Stimulated activated CD8-positive, alpha-beta memory T cell treated with anti-CD3 and anti-CD28 coated beads, Interleukin-7, amount 100 ng/mL, for 4 hours (primary cell): Measurements from ENCODE around the gene ENTPD5.
"Not testable (repeated sequence)": the region's sequence is repeated elsewhere in the genome, so short reads cannot be mapped to it uniquely, and the experiment has no call there.

Experiments
- DNase-seq, 2 donors: peaks; one replicate each; pipeline ENCODE4 v3.0.0-alpha.2; 2020; ENCODE audit warnings: low read depth in 2 of 2

The ENTPD5 gene

GRCh38 chr14:74005664-74006063, 13.4 kb downstream of the ENTPD5 start:
- DNase-seq = not testable (repeated sequence)

DNA sequence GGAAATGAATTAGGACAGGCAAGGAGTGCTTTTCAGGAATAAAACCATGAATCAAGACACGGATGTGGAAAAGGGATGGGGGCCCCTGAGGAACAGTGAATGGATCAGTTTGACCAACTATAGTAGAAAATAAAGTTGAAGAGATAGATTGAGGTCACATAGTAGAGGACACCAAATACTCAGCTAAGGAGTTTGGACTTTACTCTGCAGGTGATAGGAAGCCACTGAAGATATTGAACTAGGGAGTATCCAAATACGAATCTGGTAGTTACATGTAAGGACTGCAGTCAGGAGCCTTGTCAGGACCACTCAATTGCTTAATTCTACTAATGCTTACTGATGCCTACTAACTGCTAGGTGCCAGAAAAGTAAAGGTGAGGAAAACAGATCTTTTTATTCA, 20.4 kb downstream of the ENTPD5 start:
- DNase-seq = no peak

DNA sequence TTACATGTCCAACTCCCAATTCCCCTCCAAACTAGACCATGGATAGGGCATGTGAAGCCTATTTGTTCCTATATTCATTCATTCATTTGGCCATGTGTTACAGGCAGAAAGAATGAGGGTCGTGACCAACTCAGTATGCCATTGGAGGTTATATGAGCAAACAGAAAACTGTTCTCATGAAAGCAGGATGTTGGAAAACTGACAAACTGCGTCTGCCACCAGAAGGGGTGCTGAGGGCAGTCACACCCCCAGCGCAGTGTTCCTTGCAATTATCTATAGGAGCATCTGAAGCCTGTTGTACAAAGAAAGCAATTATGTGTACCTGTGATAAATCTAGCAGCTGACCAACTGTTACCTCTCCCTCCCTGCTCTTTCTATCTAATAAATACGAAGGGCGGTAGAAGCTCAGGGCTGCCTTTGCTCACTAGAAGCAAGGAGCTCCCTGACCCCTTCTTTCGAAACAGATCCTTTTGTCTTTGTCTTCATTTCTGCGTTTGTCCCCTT, 21.1 kb downstream of the ENTPD5 start:
- DNase-seq = no peak

DNA sequence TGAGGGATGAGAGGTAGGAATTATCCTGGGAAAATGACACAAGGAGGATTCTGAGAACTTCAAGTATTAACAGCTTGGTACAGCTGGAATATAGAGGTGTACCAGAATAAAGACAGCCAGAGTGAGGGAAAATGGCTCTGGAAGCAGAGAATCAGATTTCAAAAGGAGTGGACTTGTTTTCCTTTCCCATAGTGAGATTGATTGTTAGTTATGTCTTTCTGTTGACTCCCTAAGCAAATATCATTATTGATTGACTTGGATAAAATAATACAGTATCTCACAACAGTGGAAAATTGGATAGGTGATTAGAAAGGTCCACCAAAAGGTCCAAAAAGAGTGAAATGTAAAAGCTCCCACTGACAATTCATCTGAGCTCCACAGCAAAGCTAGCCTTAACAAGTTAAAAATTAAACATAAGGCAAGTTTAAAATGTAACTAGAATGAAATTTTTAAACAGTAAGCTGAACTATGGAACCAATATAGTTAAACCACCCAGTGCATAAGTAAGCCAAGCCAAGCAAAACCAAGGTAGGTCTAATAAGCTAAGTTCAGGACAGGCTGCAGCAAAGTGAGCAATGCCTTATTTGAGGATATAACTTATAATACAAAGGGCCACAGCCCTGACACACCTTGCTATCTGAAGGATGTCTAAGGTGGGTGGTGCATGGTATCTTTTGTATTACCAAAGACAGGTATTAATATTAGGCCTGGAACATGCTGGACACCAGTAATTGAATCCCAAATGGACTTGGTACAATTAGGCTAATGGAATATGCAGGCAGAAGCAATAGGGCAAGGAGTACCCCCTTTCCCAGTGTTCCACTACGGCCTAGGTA, 21.8 kb downstream of the ENTPD5 start:
- DNase-seq = no peak

GRCh38 chr14:73996731-73997107, 22.4 kb downstream of the ENTPD5 start:
- no peak for DNase-seq

DNA sequence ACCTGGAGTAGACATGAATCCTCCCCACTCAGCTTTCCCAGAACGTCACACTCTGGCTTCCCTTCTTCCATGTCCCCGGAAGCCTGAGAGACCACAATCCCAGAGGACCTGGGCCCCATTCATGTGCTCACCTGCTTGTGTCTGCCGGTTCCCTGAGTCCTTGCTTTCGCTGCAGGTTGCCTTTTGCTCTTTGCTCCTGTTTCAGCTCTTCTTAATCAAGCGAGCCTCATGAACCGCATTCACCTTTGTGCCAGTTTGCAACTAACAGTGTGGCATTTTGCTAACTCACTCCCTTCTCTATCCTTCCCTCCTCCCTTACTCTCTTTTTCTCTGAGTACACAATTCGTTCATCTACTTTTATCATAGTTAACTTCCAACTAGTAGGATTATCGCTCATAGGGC, 23.1 kb downstream of the ENTPD5 start:
- DNase-seq = no peak

DNA sequence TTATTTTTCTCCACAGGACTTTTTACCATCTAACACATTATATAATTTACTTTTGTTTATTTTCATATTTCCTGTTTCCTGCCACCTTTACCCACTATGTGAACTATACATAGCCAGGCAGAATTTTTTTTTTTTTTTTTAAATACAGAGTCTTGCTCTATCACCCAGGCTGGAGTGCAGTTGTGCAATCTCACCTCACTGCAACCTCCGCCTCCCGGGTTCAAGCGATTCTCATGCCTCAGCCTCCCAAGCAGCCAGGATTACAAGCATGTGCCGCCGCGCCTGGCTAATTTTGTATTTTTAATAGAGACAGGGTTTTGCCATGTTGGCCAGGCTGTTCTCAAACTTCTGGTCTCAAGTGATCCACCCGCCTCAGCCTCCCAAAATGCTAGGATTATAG, 24.2 kb downstream of the ENTPD5 start:
- DNase-seq = not testable (repeated sequence)

DNA sequence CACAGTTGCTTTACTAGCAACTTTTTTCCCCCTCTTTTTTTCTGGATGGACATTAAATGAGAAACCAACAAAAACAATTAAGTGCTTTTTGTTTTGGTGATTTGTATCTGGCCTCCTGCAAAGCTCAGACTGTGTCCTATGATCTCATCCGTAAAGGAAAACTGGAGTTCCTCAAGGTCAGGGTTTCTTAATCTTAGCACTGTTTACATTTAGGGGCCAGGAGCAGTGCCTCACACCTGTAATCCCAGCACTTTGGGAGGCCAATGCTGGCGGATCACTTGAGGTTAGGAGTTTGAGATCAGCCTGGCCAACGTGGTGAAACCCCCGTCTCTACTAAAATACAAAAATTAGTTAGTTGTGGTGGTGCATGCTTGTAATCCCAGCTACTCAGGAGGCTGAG, 28.0 kb downstream of the ENTPD5 start:
- DNase-seq = no peak

- DNase-seq = not testable (repeated sequence)
Observed at GRCh38 chr14:73988656-73989055, 30.4 kb downstream of the ENTPD5 start.

DNA sequence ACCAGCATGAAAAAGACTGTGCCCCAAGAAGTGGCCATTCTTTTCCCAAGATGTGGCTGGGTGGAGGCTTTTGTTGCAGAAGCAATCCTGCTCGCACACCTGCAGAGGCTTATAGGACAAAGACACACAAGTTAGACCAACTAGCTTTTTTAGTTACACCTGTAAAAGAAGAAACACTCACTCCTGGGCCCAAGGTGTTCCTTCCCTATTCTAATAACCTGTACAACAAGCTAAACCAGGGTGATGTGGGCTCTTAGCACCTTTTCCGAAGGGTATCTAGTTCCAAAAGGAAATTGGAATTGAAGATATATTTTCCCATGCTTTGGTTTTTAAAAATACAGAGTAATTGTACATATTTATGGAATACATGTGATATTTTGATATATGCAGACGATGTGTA, 31.0 kb downstream of the ENTPD5 start:
- no peak for DNase-seq

DNA sequence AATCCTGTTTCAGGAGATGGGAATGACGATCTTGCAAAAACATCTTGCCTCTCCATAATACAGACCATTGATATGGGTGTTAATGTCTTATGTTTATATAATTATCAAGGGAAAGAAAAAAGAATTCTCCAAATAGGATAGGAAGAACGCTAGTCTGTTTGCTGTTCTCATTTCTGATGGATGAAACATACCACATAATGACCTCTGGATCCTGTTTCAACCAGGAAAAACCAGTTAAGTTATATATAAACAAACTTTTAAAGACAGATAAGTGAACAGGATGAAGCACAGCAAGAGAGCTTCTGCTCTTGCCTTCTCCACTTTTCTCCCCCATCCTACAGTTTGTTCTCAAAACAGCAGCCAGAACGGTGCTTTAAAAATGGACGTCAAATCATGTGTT, 41.2 kb downstream of the ENTPD5 start:
- no peak for DNase-seq

DNA sequence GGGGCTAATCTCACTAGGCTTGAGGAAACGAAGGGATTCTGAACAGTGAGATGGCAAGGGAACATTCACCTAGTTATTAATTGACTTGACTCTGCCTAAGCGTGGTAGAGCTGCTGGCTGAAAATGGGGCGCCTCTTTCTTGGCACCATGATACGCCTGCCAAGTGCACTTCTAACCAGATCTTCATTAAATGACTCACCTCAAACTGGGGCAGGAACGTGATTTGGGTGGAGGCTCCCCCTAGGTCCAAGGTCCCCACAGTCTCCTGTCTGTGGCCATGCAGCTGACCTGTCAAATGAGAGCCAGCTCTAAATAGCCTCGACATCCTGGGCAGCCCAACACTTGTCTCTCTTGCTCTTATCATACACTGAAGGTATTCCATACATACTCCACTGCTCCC, 43.0 kb downstream of the ENTPD5 start:
- no peak for DNase-seq

DNA sequence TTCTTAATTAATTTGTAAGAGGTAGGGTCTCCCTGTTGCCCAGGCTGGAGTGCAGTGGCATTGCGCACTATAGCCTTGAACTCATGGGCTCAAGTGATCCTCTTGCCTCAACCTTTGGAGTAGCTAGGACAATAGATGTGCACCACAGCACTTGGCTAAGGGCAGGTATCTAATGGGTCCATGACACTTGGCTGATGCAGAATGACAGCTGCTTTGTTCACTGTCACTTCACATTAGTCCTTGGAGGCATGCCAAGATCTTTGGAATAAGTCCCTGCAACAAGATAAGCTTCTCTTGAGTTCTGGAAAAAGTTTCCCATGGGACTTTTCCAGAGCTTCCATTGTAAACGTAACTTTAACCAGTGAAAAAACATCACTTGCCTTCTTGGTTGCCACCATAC, 45.6 kb downstream of the ENTPD5 start:
- no peak for DNase-seq

DNA sequence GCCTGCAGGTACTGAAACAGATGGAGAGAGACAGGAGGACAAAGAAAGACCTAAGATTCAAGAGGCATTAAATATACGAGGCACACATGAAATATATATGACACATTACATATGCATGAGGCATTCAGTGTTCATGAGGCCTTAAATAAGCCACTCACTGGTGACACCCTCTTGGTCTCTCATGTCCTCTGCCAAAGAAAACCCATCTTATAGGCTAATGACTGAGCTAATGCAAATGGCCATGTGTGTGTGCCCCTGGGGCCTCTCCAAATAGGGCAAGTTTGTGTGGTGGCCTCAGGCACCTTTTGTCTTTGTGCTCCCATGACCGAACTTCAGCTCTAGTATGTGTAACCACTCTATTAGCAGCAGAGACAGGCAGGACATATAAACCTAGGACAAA, 50.2 kb downstream of the ENTPD5 start:
- DNase-seq = no peak

GRCh38 chr14:73965216-73965615, 53.9 kb downstream of the ENTPD5 start:
- DNase-seq = no peak

DNA sequence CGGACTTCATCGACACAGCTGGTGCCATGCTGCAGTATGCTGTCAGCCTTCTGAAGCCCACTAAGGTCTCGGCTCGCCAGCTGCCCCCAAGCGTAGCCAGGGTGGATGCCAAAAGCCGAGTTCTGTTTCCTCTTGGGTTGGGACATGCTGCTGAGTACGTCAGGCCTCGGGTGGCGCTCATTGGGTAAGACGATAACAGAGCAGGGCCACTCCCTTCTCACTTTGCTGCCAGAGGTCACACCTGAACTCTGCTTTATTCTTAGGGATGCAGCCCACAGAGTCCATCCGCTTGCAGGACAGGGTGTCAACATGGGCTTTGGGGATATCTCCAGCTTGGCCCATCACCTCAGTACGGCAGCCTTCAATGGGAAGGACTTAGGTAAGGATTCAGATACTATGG, 57.9 kb downstream of the ENTPD5 start:
- no peak for DNase-seq

DNA sequence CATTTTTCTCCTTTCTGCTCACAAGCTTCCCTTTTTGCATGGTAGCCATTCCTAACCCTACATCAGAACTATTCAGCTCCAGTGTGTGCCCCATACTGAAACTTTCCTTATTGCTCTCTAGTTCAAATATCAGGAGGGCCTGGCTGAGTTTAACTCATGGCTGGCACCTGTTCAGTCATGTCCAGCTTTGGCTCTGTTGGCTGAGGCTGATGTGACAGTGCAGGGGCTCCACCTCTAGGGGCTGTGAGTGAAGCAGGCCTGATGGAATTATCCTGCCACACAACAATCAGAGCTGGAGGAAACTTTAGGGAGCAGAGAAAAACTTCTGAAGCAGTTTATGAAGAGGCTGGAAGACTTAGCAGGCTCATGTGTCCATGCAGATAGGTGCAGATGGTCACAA, 60.5 kb downstream of the ENTPD5 start:
- DNase-seq = no peak

- no peak for DNase-seq
Observed at GRCh38 chr14:73955674-73956073, 63.4 kb downstream of the ENTPD5 start.

GRCh38 chr14:73953731-73954130, 65.4 kb downstream of the ENTPD5 start:
- no peak for DNase-seq

GRCh38 chr14:73949752-73950734, 69.0 kb downstream of the ENTPD5 start, which contains the start of the genes COQ6 and FAM161B:
COQ6 (plus strand) TSS chr14:73950302; CDS start chr14:73950333, 31 bp downstream.
FAM161B (minus strand) TSS chr14:73950094; CDS start chr14:73950026, 68 bp downstream.
- DNase-seq = peak; percentile 77 to 78

GRCh38 chr14:73945159-73945670, 73.9 kb downstream of the ENTPD5 start:
- DNase-seq = no peak
